DND-41 (cell line): ENCODE measurements around the gene VIPAS39.

Experiments
- ATAC-seq: fragments of 200-7000 bp; cut with Tn5 transposase; 3 replicates; pipeline ENCODE4 v1.9.1; 2021; ENCODE audit warnings: low read depth; ENCODE audit not compliant: insufficient read depth
- DNase-seq: peaks from one replicate; pipeline ENCODE4 v3.0.0-alpha.2; 2020
- H2AFZ ChIP-seq: 2 replicates; pipeline ENCODE4 v1.6.0; 2012; ENCODE audit warnings: low read depth, low read length
- H3K27ac ChIP-seq: 2 replicates; pipeline ENCODE4 v1.5.1; 2012; ENCODE audit warnings: low read length, inconsistent platforms
- H3K27me3 ChIP-seq: fragments of 200-600 bp; sonication (generic); 2 replicates; pipeline ENCODE4 v1.6.0; 2012; ENCODE audit warnings: low read length, mild to moderate bottlenecking, inconsistent platforms; ENCODE audit not compliant: insufficient read depth, poor library complexity
- H3K36me3 ChIP-seq: 2 replicates; pipeline ENCODE4 v1.5.1; 2012; ENCODE audit warnings: low read length, inconsistent platforms; ENCODE audit not compliant: insufficient read depth
- H3K4me1 ChIP-seq: 2 replicates; pipeline ENCODE4 v1.5.1; 2012; ENCODE audit warnings: mild to moderate bottlenecking, low read length; ENCODE audit not compliant: insufficient read depth
- H3K4me2 ChIP-seq: 2 replicates; pipeline ENCODE4 v1.6.0; 2012; ENCODE audit warnings: mild to moderate bottlenecking, moderate library complexity, low read length, inconsistent platforms; ENCODE audit not compliant: insufficient read depth
- H3K4me3 ChIP-seq, 2 experiments: fragments of 200-600 bp in 1 of 2; shearing (Covaris generic) in 1 of 2; 2 replicates each; pipeline ENCODE4 v1.5.1; 2012 to 2016; ENCODE audit warnings: inconsistent platforms in 2 of 2, low read length in 2 of 2, mild to moderate bottlenecking in 2 of 2, low read depth in 1 of 2, moderate library complexity in 1 of 2
- H3K79me2 ChIP-seq: 2 replicates; pipeline ENCODE4 v1.6.0; 2012; ENCODE audit warnings: low read length, inconsistent platforms; ENCODE audit not compliant: insufficient read depth
- H3K9ac ChIP-seq: 2 replicates; pipeline ENCODE4 v1.6.0; 2012; ENCODE audit warnings: low read depth, mild to moderate bottlenecking, inconsistent platforms, low read length, moderate library complexity
- H3K9me3 ChIP-seq: 2 replicates; pipeline ENCODE4 v1.5.1; 2012; ENCODE audit warnings: low read length, moderate library complexity, mild to moderate bottlenecking, inconsistent platforms; ENCODE audit not compliant: insufficient read depth, severe bottlenecking
- H4K20me1 ChIP-seq: 2 replicates; pipeline ENCODE4 v1.6.0; 2012; ENCODE audit warnings: low read length; ENCODE audit not compliant: insufficient read depth
- CTCF ChIP-seq: IDR thresholded peaks from 2 replicates; pipeline ENCODE4 v1.5.1; 2012; ENCODE audit warnings: borderline replicate concordance, low read length, moderate library complexity, mild to moderate bottlenecking; ENCODE audit not compliant: poor library complexity, severe bottlenecking; ENCODE audit errors: extremely low read depth
- EZH2 ChIP-seq: IDR thresholded peaks from 3 replicates; pipeline ENCODE4 v1.6.1; 2012; ENCODE audit warnings: borderline replicate concordance, low read depth, mild to moderate bottlenecking, moderate library complexity, low read length, inconsistent platforms; ENCODE audit not compliant: severe bottlenecking

The VIPAS39 gene

DNA sequence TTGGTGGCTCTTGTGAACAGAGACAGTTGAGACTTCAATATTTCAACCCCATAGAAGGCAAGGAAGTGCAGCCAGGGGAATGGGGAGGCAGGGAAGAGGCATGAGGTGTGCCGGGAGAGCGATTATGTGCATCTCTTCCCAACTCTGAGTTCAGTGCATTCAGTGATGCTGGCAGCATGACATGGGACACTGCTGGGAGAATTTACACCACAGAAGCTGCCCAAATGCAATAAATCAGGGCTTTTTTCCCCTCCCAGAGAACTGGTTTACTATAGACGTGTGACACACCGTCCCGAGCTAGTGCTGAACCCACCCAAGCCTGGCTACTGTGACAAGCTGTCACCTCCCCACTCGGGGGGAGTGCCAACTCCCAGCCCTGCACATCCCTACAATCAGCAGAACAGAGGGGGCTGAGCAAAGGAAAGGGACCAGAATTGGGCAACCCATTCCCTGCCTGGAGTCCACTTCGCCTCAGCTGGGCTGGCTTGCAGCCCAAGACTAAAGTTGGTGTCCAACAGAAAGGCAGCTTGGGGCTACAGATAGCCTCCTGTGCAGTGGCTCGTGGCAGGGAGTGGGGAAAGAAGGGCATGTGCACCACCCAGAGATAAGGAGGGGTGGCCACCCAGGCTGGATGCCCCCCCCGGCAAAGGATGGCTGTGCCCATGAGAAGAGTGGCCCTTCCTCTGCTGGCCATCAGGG, 17.2 kb upstream of the VIPAS39 start:
- H3K79me2 ChIP-seq = no peaks in the 10 kb centered on the region

GRCh38 chr14:77473921-77474320, 16.5 kb upstream of the VIPAS39 start:
- Histone ChIP-seq H3K4me1 (no peaks in the 10 kb centered on the region), H3K36me3 (peaks cover 5% of the 10 kb centered on the region), H3K9ac (no peak overlapping the region), H3K4me3 (no peak overlapping the region), H3K27ac (no peak overlapping the region), H3K4me2 (no peak overlapping the region), H3K79me2 (no peaks in the 10 kb centered on the region), H3K9me3 (no peaks in the 10 kb centered on the region), H4K20me1 (peaks cover 2% of the 10 kb centered on the region; the same call in 1 of the 2 replicates), H2AFZ (no peak overlapping the region), H3K27me3 (no peaks in the 10 kb centered on the region)
- no peak for TF ChIP-seq CTCF
- TF ChIP-seq EZH2 = no peak
- no peak for DNase-seq
- ATAC-seq = no peak

More for the DNA sequence above, 17.2 kb upstream of the VIPAS39 start:
- Histone ChIP-seq H3K9me3 (no peaks in the 10 kb centered on the region), H3K4me2 (no peak overlapping the region), H3K9ac (no peak overlapping the region), H3K27ac (no peak overlapping the region), H4K20me1 (no peaks in the 10 kb centered on the region), H3K4me1 (no peaks in the 10 kb centered on the region), H3K4me3 (no peak overlapping the region), H2AFZ (no peak overlapping the region), H3K36me3 (no peaks in the 10 kb centered on the region; the same call in 1 of the 2 replicates), H3K27me3 (no peaks in the 10 kb centered on the region)
- ATAC-seq (no peak), DNase-seq (no peak)
- no peak for TF ChIP-seq EZH2

DNA sequence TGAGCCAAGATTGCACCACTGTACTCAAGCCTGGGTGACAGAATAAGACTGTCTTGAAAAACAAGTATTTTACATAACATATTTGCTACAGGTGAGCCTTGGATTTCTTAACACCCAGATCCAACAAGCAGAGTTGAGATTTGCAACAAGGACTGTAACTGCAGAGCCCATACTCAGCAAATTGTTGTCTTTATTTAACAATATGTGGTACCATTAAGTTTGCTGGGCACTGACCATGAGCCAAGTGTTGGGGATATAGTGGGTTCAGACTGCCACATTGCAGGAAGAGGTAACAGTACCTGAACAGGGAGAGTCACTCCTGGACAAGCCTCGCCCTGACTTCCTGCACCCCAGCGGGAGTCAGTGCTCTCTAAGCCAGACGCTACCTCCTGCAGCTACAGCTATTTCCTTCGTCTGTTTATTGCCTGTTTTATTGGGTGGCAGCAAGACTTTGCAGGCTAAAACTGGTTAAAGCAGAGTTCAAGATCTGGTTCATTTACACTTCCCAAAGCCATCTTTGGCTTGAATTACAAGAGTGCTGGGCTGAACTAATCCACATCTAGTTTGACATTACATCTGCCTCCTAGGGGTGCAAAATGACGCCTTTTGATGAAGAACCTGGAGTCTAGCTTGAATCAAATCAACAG, 12.9 kb upstream of the VIPAS39 start:
- Histone ChIP-seq H3K4me3 (no peak overlapping the region), H3K9me3 (no peaks in the 10 kb centered on the region), H3K4me1 (no peaks in the 10 kb centered on the region), H3K27ac (no peak overlapping the region), H3K79me2 (no peaks in the 10 kb centered on the region), H3K4me2 (no peak overlapping the region), H2AFZ (no peak overlapping the region), H3K36me3 (peaks cover 37% of the 10 kb centered on the region), H3K9ac (no peak overlapping the region), H4K20me1 (peaks cover 4% of the 10 kb centered on the region; the same call in 1 of the 2 replicates), H3K27me3 (no peaks in the 10 kb centered on the region)
- ATAC-seq (no peak; the same call in 2 of the 3 replicates), DNase-seq (no peak)
- TF ChIP-seq EZH2 = no peak
- TF ChIP-seq CTCF = no peak

DNA sequence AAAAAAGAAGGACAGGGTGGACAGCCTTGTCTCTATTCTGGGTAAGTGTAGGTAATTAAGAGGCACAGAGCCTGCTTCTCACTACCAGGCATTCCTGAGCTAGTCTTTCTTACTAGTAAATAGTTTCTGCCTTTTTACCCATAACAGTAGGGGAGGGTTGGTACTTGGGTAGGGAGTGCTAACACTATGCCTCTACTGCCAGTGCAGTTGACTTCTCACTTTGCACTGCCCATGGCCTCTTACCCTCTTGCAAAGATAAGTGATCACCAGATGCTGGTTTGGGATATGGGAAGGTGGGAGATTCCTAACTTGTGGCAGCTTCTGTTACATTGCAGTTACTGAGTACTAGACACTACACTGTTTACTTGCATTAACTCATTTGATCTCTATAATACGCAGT, 12.1 kb upstream of the VIPAS39 start:
- no peak for TF ChIP-seq CTCF
- no peak for TF ChIP-seq EZH2
- H3K79me2 ChIP-seq = no peaks in the 10 kb centered on the region
- H3K4me2 ChIP-seq = no peak overlapping the region
- DNase-seq = no peak
- peaks cover 45% of the 10 kb centered on the region for H3K36me3 ChIP-seq
- H3K27ac ChIP-seq = no peak overlapping the region
- H4K20me1 ChIP-seq = peaks cover 5% of the 10 kb centered on the region; the same call in 1 of the 2 replicates
- no peak overlapping the region for H3K4me3 ChIP-seq
- H2AFZ ChIP-seq = no peak overlapping the region
- no peaks in the 10 kb centered on the region for H3K27me3 ChIP-seq
- H3K9ac ChIP-seq = no peak overlapping the region
- no peaks in the 10 kb centered on the region for H3K9me3 ChIP-seq
- H3K4me1 ChIP-seq = no peaks in the 10 kb centered on the region
- peak; percentile 27; the same call in 1 of the 3 replicates for ATAC-seq
